ENCODE measurements around the gene HPN. TPM values are rescaled to one million over a fixed set of nuclear protein-coding genes. Genes with fewer than 3 reads are reported as not detected.

HPN gene
- total and polyA plus RNA-seq, 10 of the 15 experiments (the other 5 are each of a cell fraction or from before 2014, with no cell fraction given) = 0.21 to 0.35 TPM; not detected in 8

DNA sequence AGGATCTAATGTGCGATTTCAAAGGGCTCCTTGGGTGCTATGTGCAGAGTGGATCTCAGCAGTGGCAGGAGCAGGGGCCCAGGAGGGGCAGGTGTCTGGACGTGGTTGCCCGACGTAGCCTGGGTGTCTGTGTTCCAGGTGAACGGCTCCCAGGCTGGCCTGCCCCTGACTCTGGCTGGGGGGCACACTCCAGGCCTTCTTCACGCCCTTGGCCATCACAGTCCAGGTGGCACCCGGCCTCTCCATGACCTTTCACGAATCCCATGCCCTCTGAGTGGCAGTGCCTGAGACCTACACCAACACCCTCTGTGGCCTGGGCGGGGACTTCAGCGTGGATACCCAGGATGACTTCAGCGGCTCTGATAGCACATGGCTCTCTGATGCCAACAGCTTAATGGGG is 62.8 kb downstream of the HPN start:
- SMC1A ChIA-PET (ENCODE audit: uncharacterized antibody, unreplicated experiment) = no interaction called here

More for the DNA sequence above, 62.8 kb downstream of the HPN start:
- intact Hi-C loops (cut with micrococcal nuclease; ENCODE audit: unreplicated experiment) = no loop called here
- H3K27ac ChIP-seq (ENCODE audit: control insufficient read depth, insufficient read depth) = no peak overlapping the region
- H4K20me1 ChIP-seq (ENCODE audit: control insufficient read depth, insufficient read depth) = no peaks in the 10 kb centered on the region
- WGBS (ENCODE audit: insufficient coverage, insufficient replicate concordance, low lambda C conversion rate, missing lambda C conversion rate) = 32% methylated on average over 11 of the region's 11 CpGs
- no peaks in the 10 kb centered on the region; the same call in 2 of the 3 replicates for H3K9me3 ChIP-seq (replicated peaks; ENCODE audit: control insufficient read depth, insufficient read depth, low read length)
- RAD21 ChIA-PET (ENCODE audit: unreplicated experiment) = no interaction called here
- no peak overlapping the region for H2AFZ ChIP-seq (ENCODE audit: control insufficient read depth, low read depth, low read length)
- H3K9ac ChIP-seq (ENCODE audit: control insufficient read depth, insufficient read depth, low read length) = no peak overlapping the region
- BruUV-seq (replicated peaks) = no TSS peak
- H3K4me2 ChIP-seq (ENCODE audit: control insufficient read depth, insufficient read depth) = no peak overlapping the region
- ATAC-seq (no peak), DNase-seq (ENCODE audit: low read depth, low spot score) (no peak), FAIRE-seq (no peak)
- in situ Hi-C loops (cut with MboI) = no loop called here
- no peaks in the 10 kb centered on the region for H3K27me3 ChIP-seq (replicated peaks in 1 of 2; ENCODE audit: control insufficient read depth in 2 of 2, insufficient read depth in 2 of 2, low read length in 1 of 2)
- no peak overlapping the region for H3K4me3 ChIP-seq
- POLR2A ChIA-PET = no interaction called here
- CTCF ChIA-PET = interaction anchor here (0.9 kb wide), 1 partner anchor 32 kb away, joined by 3 read pairs; no protein-coding TSS in a partner anchor
- H3K4me1 ChIP-seq (ENCODE audit: control insufficient read depth, insufficient read depth, low read length) = no peaks in the 10 kb centered on the region
- no peak for TF ChIP-seq TCF12 (IDR thresholded peaks at IDR 0.05; ENCODE audit: low read depth, low read length)
- TF ChIP-seq MTA3 (IDR thresholded peaks at IDR 0.05; ENCODE audit: borderline replicate concordance, low read length) = no peak
- TF ChIP-seq BCL11A (IDR thresholded peaks at IDR 0.05; ENCODE audit: low read depth, low read length) = no peak
- TF ChIP-seq MEF2A (IDR thresholded peaks at IDR 0.05; ENCODE audit: insufficient read depth, low read depth, low read length) = no peak
- no peak for TF ChIP-seq EGR1 (IDR thresholded peaks at IDR 0.05; ENCODE audit: borderline replicate concordance in 1 of 2, low read depth in 2 of 2, low read length in 2 of 2)
- TF ChIP-seq SIX5 (IDR thresholded peaks at IDR 0.05; ENCODE audit: low read depth, low read length, severe bottlenecking) = no peak
- TF ChIP-seq, protein P1, sequence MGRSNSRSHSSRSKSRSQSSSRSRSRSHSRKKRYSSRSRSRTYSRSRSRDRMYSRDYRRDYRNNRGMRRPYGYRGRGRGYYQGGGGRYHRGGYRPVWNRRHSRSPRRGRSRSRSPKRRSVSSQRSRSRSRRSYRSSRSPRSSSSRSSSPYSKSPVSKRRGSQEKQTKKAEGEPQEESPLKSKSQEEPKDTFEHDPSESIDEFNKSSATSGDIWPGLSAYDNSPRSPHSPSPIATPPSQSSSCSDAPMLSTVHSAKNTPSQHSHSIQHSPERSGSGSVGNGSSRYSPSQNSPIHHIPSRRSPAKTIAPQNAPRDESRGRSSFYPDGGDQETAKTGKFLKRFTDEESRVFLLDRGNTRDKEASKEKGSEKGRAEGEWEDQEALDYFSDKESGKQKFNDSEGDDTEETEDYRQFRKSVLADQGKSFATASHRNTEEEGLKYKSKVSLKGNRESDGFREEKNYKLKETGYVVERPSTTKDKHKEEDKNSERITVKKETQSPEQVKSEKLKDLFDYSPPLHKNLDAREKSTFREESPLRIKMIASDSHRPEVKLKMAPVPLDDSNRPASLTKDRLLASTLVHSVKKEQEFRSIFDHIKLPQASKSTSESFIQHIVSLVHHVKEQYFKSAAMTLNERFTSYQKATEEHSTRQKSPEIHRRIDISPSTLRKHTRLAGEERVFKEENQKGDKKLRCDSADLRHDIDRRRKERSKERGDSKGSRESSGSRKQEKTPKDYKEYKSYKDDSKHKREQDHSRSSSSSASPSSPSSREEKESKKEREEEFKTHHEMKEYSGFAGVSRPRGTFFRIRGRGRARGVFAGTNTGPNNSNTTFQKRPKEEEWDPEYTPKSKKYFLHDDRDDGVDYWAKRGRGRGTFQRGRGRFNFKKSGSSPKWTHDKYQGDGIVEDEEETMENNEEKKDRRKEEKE (IDR thresholded peaks at IDR 0.05) = no peak
- no peak for TF ChIP-seq CBFB (IDR thresholded peaks at IDR 0.05; ENCODE audit: low read depth)
- TF ChIP-seq KDM1A (IDR thresholded peaks at IDR 0.05; ENCODE audit: borderline replicate concordance) = no peak
- TF ChIP-seq SPI1 (IDR thresholded peaks at IDR 0.05; ENCODE audit: borderline replicate concordance, insufficient read depth, low read depth, low read length) = no peak
- H3K79me2 ChIP-seq (ENCODE audit: control insufficient read depth, insufficient read depth, low read length) = no peaks in the 10 kb centered on the region
- H3K36me3 ChIP-seq (ENCODE audit: control insufficient read depth in 2 of 2, insufficient read depth in 2 of 2, low read length in 1 of 2) = no peaks in the 10 kb centered on the region
